A673 (cell line): ENCODE data around the gene PTGDS.

Experiments used
- EZH2 ChIP-seq: fragments of 200-600 bp; sonication (generic); IDR thresholded peaks from 2 replicates; pipeline ENCODE4 v1.6.1; 2017; ENCODE audit warnings: borderline replicate concordance, low read depth, mild to moderate bottlenecking, mixed read lengths, antibody characterized with exemption, low read length; ENCODE audit not compliant: poor library complexity, severe bottlenecking
- TF ChIP-seq, protein P1 (sequence below): fragments of 300-800, 200-600 bp; sonication (generic); conservative IDR thresholded peaks from 2 replicates; pipeline ENCODE4 v1.5.1; 2017; ENCODE audit warnings: low read depth, mild to moderate bottlenecking, antibody characterized with exemption, low read length, moderate library complexity, mixed read lengths

DNA sequence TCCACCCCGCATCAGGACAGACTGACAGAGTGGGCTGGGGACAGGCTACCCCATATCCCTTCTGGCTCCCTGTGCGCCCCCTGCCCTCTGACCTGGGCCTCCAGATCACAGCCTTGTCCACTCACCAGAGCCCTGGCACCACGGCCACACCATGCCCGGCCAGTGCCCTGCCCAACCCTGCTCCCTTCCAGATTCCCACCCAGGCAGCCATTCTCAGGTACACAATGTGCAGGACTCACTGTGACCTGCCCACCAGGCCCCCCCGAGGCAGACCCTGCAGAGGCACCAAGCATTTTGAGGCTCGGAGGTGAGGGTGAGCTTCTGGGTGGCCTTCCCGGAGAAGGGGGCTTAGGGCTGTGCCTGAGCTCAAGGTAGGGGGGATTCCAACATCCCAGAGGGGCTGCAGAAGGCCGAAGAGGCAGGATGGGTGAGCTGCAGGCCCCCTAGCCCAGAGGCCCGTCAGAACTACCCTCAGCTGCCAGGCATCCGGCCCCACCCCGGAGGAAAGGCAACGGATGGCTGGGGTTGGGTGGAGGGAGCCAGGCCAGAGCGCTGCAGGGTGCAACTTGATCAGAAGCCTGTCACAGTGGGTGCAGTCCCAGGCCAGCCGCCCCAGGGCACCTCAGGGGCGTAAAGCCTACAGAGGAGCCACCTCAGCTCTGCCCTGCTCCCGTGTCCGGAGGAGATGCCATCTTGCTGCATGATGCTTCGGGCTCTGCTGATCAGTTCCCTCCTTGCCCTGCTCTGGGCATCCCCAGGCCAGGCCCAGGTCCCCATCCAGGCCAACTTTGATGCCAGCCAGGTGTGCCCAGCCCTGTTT, 5.1 kb downstream of the PTGDS start, which contains the start of gene LCNL1:
- TF ChIP-seq, protein P1, sequence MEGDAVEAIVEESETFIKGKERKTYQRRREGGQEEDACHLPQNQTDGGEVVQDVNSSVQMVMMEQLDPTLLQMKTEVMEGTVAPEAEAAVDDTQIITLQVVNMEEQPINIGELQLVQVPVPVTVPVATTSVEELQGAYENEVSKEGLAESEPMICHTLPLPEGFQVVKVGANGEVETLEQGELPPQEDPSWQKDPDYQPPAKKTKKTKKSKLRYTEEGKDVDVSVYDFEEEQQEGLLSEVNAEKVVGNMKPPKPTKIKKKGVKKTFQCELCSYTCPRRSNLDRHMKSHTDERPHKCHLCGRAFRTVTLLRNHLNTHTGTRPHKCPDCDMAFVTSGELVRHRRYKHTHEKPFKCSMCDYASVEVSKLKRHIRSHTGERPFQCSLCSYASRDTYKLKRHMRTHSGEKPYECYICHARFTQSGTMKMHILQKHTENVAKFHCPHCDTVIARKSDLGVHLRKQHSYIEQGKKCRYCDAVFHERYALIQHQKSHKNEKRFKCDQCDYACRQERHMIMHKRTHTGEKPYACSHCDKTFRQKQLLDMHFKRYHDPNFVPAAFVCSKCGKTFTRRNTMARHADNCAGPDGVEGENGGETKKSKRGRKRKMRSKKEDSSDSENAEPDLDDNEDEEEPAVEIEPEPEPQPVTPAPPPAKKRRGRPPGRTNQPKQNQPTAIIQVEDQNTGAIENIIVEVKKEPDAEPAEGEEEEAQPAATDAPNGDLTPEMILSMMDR: no peak
- no peak for TF ChIP-seq EZH2
